ENCODE data around the gene MTHFD2L. TPM values are rescaled to one million over a fixed set of nuclear protein-coding genes. Genes with fewer than 3 reads are reported as not detected.
A peak's percentile ranks its signal among the peaks of the same experiment; 100 is the strongest.

The MTHFD2L gene
- total RNA-seq, 1 donor from 2014 or later: 14.1 TPM

DNA sequence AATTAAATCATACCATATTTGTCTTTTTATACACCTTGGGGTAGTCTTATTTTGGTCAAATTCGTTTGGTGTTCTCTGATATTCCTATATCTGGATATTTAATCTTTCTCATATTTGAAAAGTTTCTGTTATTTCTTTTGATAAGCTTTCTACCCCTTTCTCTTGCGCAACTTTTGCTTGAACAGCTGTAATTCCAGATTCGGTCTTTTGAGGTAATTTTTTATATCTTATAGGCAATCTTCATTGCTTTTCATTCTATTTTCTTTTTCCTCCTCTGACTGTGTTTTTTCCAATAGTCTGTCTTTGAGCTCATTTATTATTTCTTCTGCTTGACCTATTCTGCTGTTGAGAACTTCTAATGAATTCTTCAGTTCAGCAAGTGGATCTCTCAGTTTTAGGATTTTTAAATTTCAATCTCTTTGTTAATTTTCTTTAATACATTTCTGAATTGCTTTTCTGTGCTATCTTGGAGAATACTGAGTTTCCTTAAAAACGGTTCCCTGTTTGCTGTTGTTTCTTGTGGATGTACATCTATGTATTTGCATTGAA lies 11.3 kb upstream of the MTHFD2L start:
- intact Hi-C loops (cut with DNase I): no loop called here
- H3K9me3 ChIP-seq: no peaks in the 10 kb centered on the region
- no peak for TF ChIP-seq CTCF (IDR thresholded peaks at IDR 0.05)
- H3K27ac ChIP-seq: no peak overlapping the region
- no peaks in the 10 kb centered on the region for H3K4me1 ChIP-seq
- no peaks in the 10 kb centered on the region for H3K36me3 ChIP-seq
- ATAC-seq: no peak
- H3K4me3 ChIP-seq: no peak overlapping the region
- no peak for DNase-seq
- H3K27me3 ChIP-seq: no peaks in the 10 kb centered on the region

DNA sequence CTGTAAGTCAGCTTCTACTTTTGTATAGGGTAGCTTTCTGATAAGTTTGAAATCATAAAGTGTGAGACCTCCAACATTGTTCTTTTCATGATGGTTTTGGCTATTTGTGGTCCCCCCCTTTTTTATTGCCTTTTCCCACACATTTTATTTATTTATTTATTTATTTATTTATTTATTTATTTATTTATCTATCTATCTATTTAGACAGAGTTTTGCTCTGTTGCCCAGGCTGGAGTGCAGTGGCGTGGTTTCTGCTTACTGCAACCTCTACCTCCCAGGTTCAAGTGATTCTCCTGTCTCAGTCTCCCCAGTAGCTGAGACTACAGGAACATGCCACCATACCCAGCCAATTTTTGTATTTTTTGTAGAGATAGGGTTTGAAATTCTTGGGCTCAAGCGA lies 9.7 kb upstream of the MTHFD2L start:
- Histone ChIP-seq H3K4me1 (no peaks in the 10 kb centered on the region), H3K27ac (no peak overlapping the region), H3K27me3 (no peaks in the 10 kb centered on the region), H3K9me3 (no peaks in the 10 kb centered on the region), H3K36me3 (no peaks in the 10 kb centered on the region), H3K4me3 (no peak overlapping the region)
- intact Hi-C loops (cut with DNase I): no loop called here
- DNase-seq (no peak), ATAC-seq (no peak)
- no peak for TF ChIP-seq CTCF (IDR thresholded peaks at IDR 0.05)

DNA sequence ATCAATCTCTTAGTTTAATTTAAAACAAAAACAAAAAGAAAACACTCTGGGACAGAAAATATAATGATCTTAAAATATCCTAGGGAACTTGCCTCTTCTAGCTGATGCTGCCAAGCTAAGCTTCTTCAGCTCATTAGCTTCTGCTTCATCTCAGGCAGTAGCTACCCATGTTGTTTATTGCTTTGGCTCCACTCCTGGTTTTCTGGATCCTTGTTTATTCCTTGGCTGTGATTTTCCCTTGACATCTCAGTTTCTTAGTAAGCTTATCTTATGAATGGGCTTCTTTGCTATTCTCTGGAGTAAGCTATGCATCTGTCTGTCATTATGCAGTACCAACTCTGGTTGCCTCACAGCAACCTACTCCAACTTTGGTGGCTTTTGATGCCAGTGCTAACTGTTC lies 5.1 kb upstream of the MTHFD2L start:
- peaks cover 4% of the 10 kb centered on the region for H3K4me1 ChIP-seq
- H3K36me3 ChIP-seq: no peaks in the 10 kb centered on the region
- intact Hi-C loops (cut with DNase I): no loop called here
- no peaks in the 10 kb centered on the region for H3K9me3 ChIP-seq
- H3K4me3 ChIP-seq: no peak overlapping the region
- H3K27ac ChIP-seq: no peak overlapping the region
- no peak for TF ChIP-seq CTCF (IDR thresholded peaks at IDR 0.05)
- no peak for ATAC-seq
- no peaks in the 10 kb centered on the region for H3K27me3 ChIP-seq
- no peak for DNase-seq

- DNase-seq (no peak), ATAC-seq (no peak)
- intact Hi-C loops (cut with DNase I): no loop called here
- no peaks in the 10 kb centered on the region for H3K27me3 ChIP-seq
- TF ChIP-seq CTCF (IDR thresholded peaks at IDR 0.05): no peak
- H3K4me1 ChIP-seq: peaks cover 16% of the 10 kb centered on the region
- H3K4me3 ChIP-seq: no peak overlapping the region
- no peaks in the 10 kb centered on the region for H3K9me3 ChIP-seq
- H3K27ac ChIP-seq: no peak overlapping the region
- peaks cover 12% of the 10 kb centered on the region for H3K36me3 ChIP-seq
Observed at GRCh38 chr4:74156521-74156920, 1.4 kb upstream of the MTHFD2L start.

DNA sequence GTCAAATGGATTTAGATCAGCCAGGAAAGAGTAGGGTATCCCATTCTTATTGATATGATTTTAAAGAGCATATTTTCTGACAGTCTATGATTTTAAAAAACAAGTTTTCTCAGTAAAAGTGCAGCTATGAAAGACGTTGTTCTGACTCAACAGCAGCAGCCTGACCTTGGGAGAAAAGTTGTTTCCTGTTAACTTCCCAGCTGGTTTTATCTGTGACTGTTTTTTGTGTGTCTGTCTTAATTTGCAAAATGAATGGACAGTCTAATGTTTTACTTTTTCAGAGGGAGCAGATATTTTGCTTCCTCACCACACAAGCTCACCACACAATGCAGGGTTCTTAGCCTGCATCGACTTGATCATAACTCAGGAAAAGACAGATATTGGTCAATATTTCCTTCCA lies 764 bp upstream of the MTHFD2L start:
- intact Hi-C loops (cut with DNase I): no loop called here
- H3K36me3 ChIP-seq: peaks cover 19% of the 10 kb centered on the region
- ATAC-seq (no peak), DNase-seq (no peak)
- H3K27ac ChIP-seq: peak overlapping the region; percentile 85
- TF ChIP-seq CTCF (IDR thresholded peaks at IDR 0.05): no peak
- H3K27me3 ChIP-seq: no peaks in the 10 kb centered on the region
- H3K4me1 ChIP-seq: peaks cover 16% of the 10 kb centered on the region
- no peaks in the 10 kb centered on the region for H3K9me3 ChIP-seq
- H3K4me3 ChIP-seq: peak overlapping the region; percentile 68
